ENCODE measurements around the gene OVOL1. TPM values are rescaled to one million over a fixed set of nuclear protein-coding genes. Genes with fewer than 3 reads are reported as not detected.
"Not testable (repeated sequence)": the region's sequence is repeated elsewhere in the genome, so short reads cannot be mapped to it uniquely, and the experiment has no call there.

Gene OVOL1
- total and polyA plus RNA-seq, 2 donors from 2014 or later: 6.6 to 6.7 TPM

- Histone ChIP-seq H3K36me3 (ENCODE audit: control insufficient read depth in 2 of 3, insufficient read depth in 3 of 3, low read length in 3 of 3) (no peaks in the 10 kb centered on the region), H3K4me1 (ENCODE audit: control insufficient read depth in 2 of 3, insufficient read depth in 2 of 3, low read depth in 1 of 3, low read length in 3 of 3) (peaks cover 4 to 11% (median 6%) of the 10 kb centered on the region in 3 donors), H3K4me3 (ENCODE audit: low read length in 3 of 3) (no peak overlapping the region), H3K9ac (ENCODE audit: low read length in 3 of 3) (no peak overlapping the region), H3K27ac (ENCODE audit: low read depth in 2 of 2, low read length in 2 of 2) (no peak overlapping the region), H3K9me3 (ENCODE audit: control insufficient read depth in 2 of 3, insufficient read depth in 1 of 3, low read length in 3 of 3) (no peaks in the 10 kb centered on the region), H3K27me3 (ENCODE audit: control insufficient read depth, insufficient read depth, low read length) (no peaks in the 10 kb centered on the region)
- no peak for TF ChIP-seq CTCF (IDR thresholded peaks at IDR 0.05; ENCODE audit: borderline replicate concordance, extremely low read depth, insufficient read depth)
- DNase-seq: no peak
- FAIRE-seq: no peak
- intact Hi-C loops (cut with DNase I): no loop called here
Observed at GRCh38 chr11:65829459-65829858, 42.6 kb downstream of the OVOL1 start.

- not testable (repeated sequence) for H3K9me3 ChIP-seq (ENCODE audit: control insufficient read depth in 2 of 3, insufficient read depth in 1 of 3, low read length in 3 of 3); FAIRE-seq; H3K36me3 ChIP-seq (ENCODE audit: control insufficient read depth in 2 of 3, insufficient read depth in 3 of 3, low read length in 3 of 3); H3K27me3 ChIP-seq (ENCODE audit: control insufficient read depth, insufficient read depth, low read length); DNase-seq; H3K4me3 ChIP-seq (ENCODE audit: low read length in 3 of 3); H3K27ac ChIP-seq (ENCODE audit: low read depth in 2 of 2, low read length in 2 of 2); H3K9ac ChIP-seq (ENCODE audit: low read length in 3 of 3)
- peaks cover 5 to 13% (median 6%) of the 10 kb centered on the region in 3 donors for H3K4me1 ChIP-seq (ENCODE audit: control insufficient read depth in 2 of 3, insufficient read depth in 2 of 3, low read depth in 1 of 3, low read length in 3 of 3)
- intact Hi-C loops (cut with DNase I): loop anchor here (10.0 kb wide), 1 partner anchor 127 kb away; no protein-coding TSS in a partner anchor
Observed at GRCh38 chr11:65832231-65832630, 45.4 kb downstream of the OVOL1 start.

GRCh38 chr11:65833297-65834030 is 46.6 kb downstream of the OVOL1 start, which contains the start of gene SNX32:
TSS of gene SNX32 (plus strand) at chr11:65833963. CDS start at chr11:65834066, 103 bp downstream.
- FAIRE-seq: peak; percentile 35
- H3K9ac ChIP-seq (ENCODE audit: low read length in 3 of 3): peak within 1 kb of the TSS; percentile 25 to 70 (median 68)

More at GRCh38 chr11:65833297-65834030, 46.6 kb downstream of the OVOL1 start, which contains the start of gene SNX32:
- no peaks in the 10 kb centered on the region for H3K9me3 ChIP-seq (ENCODE audit: control insufficient read depth in 2 of 3, insufficient read depth in 1 of 3, low read length in 3 of 3)
- peak within 1 kb of the TSS in 1 of 2 donors; percentile 41 for H3K27ac ChIP-seq (ENCODE audit: low read depth in 2 of 2, low read length in 2 of 2)
- H3K36me3 ChIP-seq (ENCODE audit: control insufficient read depth in 2 of 3, insufficient read depth in 3 of 3, low read length in 3 of 3): no peaks in the 10 kb centered on the region
- intact Hi-C loops (cut with DNase I): loop anchor here (10.0 kb wide), 1 partner anchor 129 kb away; no protein-coding TSS in a partner anchor
- H3K4me1 ChIP-seq (ENCODE audit: control insufficient read depth in 2 of 3, insufficient read depth in 2 of 3, low read depth in 1 of 3, low read length in 3 of 3): peaks cover 5 to 13% (median 6%) of the 10 kb centered on the region in 3 donors
- no peak for TF ChIP-seq CTCF (IDR thresholded peaks at IDR 0.05; ENCODE audit: borderline replicate concordance, extremely low read depth, insufficient read depth)
- H3K27me3 ChIP-seq (ENCODE audit: control insufficient read depth, insufficient read depth, low read length): no peaks in the 10 kb centered on the region
- peak; percentile 95 to 98 (median 97) for DNase-seq
- H3K4me3 ChIP-seq (ENCODE audit: low read length in 3 of 3): peak within 1 kb of the TSS; percentile 69 to 85 (median 76)

Measured in kidney (tissue), 14 donors.